Measurements from ENCODE around the gene CRYGS. TPM values are rescaled to one million over a fixed set of nuclear protein-coding genes. Genes with fewer than 3 reads are reported as not detected.

The CRYGS gene
- 1 to 10 TPM; 1.4 to 2.6 TPM for total RNA-seq

GRCh38 chr3:186544281-186544680, at the start of gene CRYGS:
TSS of gene CRYGS (minus strand) at chr3:186544380. CDS start at chr3:186544326, 54 bp downstream.
- POLR2A ChIA-PET = interaction anchor here (0.6 kb wide), 1 partner anchor 619 kb away, joined by 3 read pairs; no protein-coding TSS in a partner anchor
- no peak for DNase-seq
- H3K4me1 Mint-ChIP-seq (ENCODE audit: low read depth) = peaks cover 19% of the 10 kb centered on the region
- TF ChIP-seq CTCF (IDR thresholded peaks at IDR 0.05) = no peak
- CTCF ChIA-PET = interaction anchor here (1.2 to 2.6 kb wide), 2 partner anchors 561 to 601 kb away, joined by 6 to 10 read pairs; no protein-coding TSS in a partner anchor
- H3K9me3 Mint-ChIP-seq = no peaks in the 10 kb centered on the region
- ATAC-seq = no peak
- no peaks in the 10 kb centered on the region for H3K27me3 Mint-ChIP-seq
- no peak within 1 kb of the TSS for H3K27ac Mint-ChIP-seq
- H3K36me3 Mint-ChIP-seq (ENCODE audit: low read depth) = peaks cover 6% of the 10 kb centered on the region
- intact Hi-C loops (cut with micrococcal nuclease) = loop anchor here (5.0 kb wide), 1 partner anchor 562 kb away; no protein-coding TSS in a partner anchor
- no peak within 1 kb of the TSS for H3K4me3 Mint-ChIP-seq

GRCh38 chr3:186593862-186594261, 49.7 kb upstream of the CRYGS start:
- H3K36me3 Mint-ChIP-seq (ENCODE audit: low read depth) = no peaks in the 10 kb centered on the region
- no peak overlapping the region for H3K4me3 Mint-ChIP-seq
- peaks cover 14% of the 10 kb centered on the region for H3K4me1 Mint-ChIP-seq (ENCODE audit: low read depth)
- no peak for DNase-seq
- ChIA-PET CTCF (interaction anchor here (2.3 to 17.4 kb wide), 2 partner anchors 8 to 22 kb away, joined by 6 to 185 read pairs; no protein-coding TSS in a partner anchor), POLR2A (no interaction called here)
- intact Hi-C loops (cut with micrococcal nuclease) = no loop called here
- ATAC-seq = no peak
- no peak for TF ChIP-seq CTCF (IDR thresholded peaks at IDR 0.05)
- no peaks in the 10 kb centered on the region for H3K9me3 Mint-ChIP-seq
- no peak overlapping the region for H3K27ac Mint-ChIP-seq
- peaks cover 2% of the 10 kb centered on the region for H3K27me3 Mint-ChIP-seq

- Mint-ChIP-seq H3K4me1 (ENCODE audit: low read depth) (peaks cover 20% of the 10 kb centered on the region), H3K36me3 (ENCODE audit: low read depth) (no peaks in the 10 kb centered on the region), H3K4me3 (no peak overlapping the region), H3K9me3 (no peaks in the 10 kb centered on the region), H3K27me3 (no peaks in the 10 kb centered on the region), H3K27ac (no peak overlapping the region)
- DNase-seq = no peak
- POLR2A ChIA-PET = interaction anchor here (1.3 kb wide), 1 partner anchor 16 kb away, joined by 3 read pairs; no protein-coding TSS in a partner anchor
- intact Hi-C loops (cut with micrococcal nuclease) = no loop called here
- no peak for TF ChIP-seq CTCF (IDR thresholded peaks at IDR 0.05)
- CTCF ChIA-PET = interaction anchor here (0.6 to 17.4 kb wide), 4 partner anchors 10 to 69 kb away, joined by 3 to 185 read pairs (median 3); no protein-coding TSS in a partner anchor
- no peak for ATAC-seq
Observed at GRCh38 chr3:186592682-186593081, 48.5 kb upstream of the CRYGS start.

GRCh38 chr3:186590580-186591295, 46.6 kb upstream of the CRYGS start:
- intact Hi-C loops (cut with micrococcal nuclease) = no loop called here
- no peaks in the 10 kb centered on the region for H3K9me3 Mint-ChIP-seq
- no peak overlapping the region for H3K27ac Mint-ChIP-seq
- TF ChIP-seq CTCF (IDR thresholded peaks at IDR 0.05) = no peak
- no peak for ATAC-seq
- CTCF ChIA-PET = interaction anchor here (1.0 to 17.4 kb wide), 6 partner anchors 17 to 522 kb away, joined by 3 to 185 read pairs (median 4); no protein-coding TSS in a partner anchor
- POLR2A ChIA-PET = interaction anchor here (0.6 to 1.1 kb wide), 7 partner anchors 18 to 931 kb away, joined by 3 to 4 read pairs (median 3); partner anchors contain the start of genes DNAJB11 and EIF4A2
- H3K36me3 Mint-ChIP-seq (ENCODE audit: low read depth) = peaks cover 2% of the 10 kb centered on the region
- no peak for DNase-seq
- H3K4me3 Mint-ChIP-seq = no peak overlapping the region
- peaks cover 20% of the 10 kb centered on the region for H3K4me1 Mint-ChIP-seq (ENCODE audit: low read depth)
- no peaks in the 10 kb centered on the region for H3K27me3 Mint-ChIP-seq
